ENCODE data around the gene EIF2D.
"Not testable (repeated sequence)": the region's sequence is repeated elsewhere in the genome, so short reads cannot be mapped to it uniquely, and the experiment has no call there.

GRCh38 chr1:206642074-206642473, 29.8 kb upstream of the EIF2D start:
- not testable (repeated sequence) for TF ChIP-seq POLR2A (IDR thresholded peaks at IDR 0.05; ENCODE audit: low read depth); CTCF (IDR thresholded peaks at IDR 0.05); POLR2AphosphoS5 (IDR thresholded peaks at IDR 0.05); EP300 (IDR thresholded peaks at IDR 0.05)
